Stimulated activated CD4-positive, alpha-beta T cell treated with anti-CD3 and anti-CD28 coated beads, Interleukin-1b, Interleukin-23, amount 100 ng/mL, for 1 hour (primary cell): ENCODE data around the gene PSAT1.

Source experiments
- DNase-seq, 2 donors: peaks; one replicate each; pipeline ENCODE4 v3.0.0-alpha.2; 2020; ENCODE audit warnings: low read depth in 2 of 2

PSAT1 gene

DNA sequence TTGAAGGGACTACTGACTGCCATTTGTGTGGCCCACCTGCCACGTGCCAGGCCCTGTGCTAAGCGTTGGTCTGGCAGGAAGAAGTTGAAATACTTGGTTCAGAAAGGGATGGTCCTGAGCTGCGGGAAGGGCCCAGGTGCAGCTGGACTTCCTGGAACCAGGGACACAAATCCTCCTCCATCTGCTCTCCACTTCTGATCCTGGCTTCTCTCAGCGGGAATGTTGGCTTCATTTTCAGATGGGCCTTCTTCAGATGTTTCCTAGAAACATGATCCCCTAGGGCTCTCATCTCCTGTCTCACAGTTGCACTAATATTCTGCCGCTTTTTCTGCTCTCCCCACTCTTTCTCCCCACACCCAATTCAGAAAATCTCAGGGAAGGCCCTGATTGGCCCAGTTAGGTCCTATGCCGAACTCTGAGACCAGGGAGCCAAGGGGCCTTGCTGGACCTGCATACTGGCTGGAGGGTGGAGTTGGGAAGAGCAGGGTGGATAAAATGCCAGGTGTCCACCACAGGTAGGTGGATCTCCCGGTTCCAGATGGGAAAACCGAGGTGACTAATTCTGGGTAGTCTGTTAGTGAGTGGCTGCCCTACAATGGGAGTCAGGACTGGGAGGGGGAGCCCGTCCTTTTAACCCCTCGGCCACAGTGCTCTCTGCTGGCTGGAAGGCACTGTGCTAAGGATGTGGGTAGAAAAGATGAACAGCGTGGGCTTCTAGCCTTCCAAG is 19.4 kb downstream of the PSAT1 start:
- no peak for DNase-seq

GRCh38 chr9:78319197-78320029 is 22.5 kb downstream of the PSAT1 start:
- DNase-seq: no peak

- DNase-seq: no peak
Measured at GRCh38 chr9:78320030-78320693, 23.2 kb downstream of the PSAT1 start.

GRCh38 chr9:78320875-78321496 is 24.1 kb downstream of the PSAT1 start:
- no peak for DNase-seq

- no peak for DNase-seq
Measured at GRCh38 chr9:78321505-78321904, 24.6 kb downstream of the PSAT1 start.

DNA sequence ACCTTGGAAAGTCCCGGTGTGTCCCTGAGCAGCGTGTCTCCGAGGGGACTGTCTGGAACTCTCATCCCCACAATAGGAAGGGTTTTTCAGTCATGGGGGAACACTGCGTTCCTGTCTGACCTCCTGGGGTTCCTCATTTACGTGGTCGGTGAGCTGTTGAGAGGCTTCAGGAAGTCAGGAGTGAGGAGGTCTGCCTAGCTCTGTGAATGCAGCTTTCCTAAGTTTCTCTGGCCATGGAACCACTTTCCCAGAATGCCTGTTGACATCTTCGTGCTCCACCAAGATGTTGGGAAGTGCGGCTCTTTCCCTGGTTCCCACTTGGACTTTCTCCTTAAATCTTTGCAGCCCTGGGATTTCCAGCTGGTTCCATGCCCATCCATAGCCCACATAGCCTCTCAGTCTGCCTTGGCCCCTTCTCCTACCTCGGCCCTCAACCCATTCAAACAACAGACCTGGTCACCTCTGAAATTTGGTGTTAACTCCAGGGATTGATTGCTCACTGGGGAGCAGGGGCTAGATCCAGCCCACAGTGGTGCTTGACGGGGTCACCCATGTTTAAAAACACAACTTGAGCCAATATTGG is 27.2 kb downstream of the PSAT1 start:
- no peak for DNase-seq

GRCh38 chr9:78324682-78325081 is 27.8 kb downstream of the PSAT1 start:
- DNase-seq: no peak

DNA sequence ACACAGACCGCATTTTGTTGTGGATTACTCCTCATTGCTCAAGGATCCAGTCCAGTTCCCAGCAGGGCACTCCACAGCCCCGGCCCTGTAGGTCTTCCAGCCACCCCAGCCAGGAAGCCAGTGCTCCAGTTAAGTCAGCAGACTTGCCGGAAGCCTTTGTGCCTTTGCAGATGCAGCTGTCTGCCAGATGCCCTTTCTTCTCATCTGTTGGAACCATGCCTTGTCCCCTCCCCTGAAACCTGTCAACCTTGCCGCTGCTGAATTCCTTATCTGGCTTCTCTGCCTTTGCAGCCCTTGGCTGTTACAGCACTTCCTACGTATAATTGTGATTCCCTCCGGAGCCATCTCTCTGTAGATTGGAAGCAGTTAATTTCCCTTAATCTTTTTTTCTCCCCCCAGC is 28.4 kb downstream of the PSAT1 start:
- no peak for DNase-seq

DNA sequence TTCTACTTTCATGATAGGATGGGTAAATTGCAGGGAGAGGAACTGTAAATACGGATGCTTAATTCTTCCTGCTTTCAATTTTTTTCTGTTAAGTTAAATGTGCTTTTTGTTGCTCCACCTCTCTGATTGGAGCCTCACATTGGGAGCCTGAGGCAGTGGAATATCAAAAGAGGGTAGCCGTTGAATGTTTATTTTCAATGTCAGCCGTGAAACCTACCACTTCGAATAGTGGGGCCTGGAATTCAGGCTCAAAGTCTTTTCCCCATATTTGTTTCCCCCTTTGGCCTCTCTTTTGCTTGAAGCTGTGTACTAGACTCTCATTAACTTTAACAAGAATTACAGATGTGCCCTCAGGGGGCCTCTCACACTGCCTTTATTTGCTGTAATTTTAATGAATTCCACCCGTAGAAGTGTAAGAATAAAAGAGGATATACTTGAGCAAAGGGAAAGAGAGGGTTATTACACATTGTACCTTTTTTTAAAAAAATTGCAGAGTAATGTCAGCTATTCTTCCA is 29.0 kb downstream of the PSAT1 start:
- no peak for DNase-seq

DNA sequence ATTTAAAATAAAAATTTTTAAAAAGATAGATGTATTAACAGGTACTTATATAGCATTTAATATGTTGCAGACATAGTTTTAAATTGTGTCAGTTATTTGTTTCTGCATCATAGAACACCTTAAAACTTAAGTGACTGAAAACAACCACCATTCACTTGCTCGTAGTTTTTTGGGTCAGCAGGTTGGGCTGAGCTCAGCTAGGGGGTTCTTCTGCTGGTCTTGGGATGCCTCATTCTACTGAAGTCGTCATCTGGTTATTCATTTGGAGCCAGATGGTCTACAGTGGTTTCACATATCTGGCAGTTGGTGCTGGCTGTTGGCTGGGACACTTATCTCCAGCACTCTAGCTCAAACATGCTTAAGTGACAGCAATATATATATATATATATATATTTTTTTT is 29.6 kb downstream of the PSAT1 start:
- DNase-seq: no peak

GRCh38 chr9:78332381-78332780 is 35.5 kb downstream of the PSAT1 start:
- DNase-seq: no peak

DNA sequence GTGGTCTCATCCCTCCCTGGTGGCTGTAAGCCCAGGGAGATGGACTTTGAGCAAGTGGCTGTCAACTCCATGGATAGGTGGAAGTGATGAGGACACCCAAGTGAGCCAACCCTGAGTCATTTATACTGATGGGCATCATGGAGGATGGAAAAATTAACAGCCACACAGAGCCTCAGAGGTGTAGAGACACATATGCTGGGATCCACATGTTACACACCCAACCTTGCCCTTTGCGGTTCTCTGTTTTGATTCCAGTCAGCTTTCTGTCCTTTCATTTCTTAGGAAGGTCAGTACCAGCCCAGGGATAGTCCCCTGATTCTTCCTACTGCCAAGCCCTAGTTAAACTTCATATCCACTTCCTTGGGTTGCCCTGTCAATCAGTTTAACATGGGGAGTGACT is 51.9 kb downstream of the PSAT1 start:
- DNase-seq: no peak

GRCh38 chr9:78351816-78352215 is 54.9 kb downstream of the PSAT1 start:
- no peak for DNase-seq

- no peak for DNase-seq
Measured at GRCh38 chr9:78354324-78354973, 57.5 kb downstream of the PSAT1 start.

DNA sequence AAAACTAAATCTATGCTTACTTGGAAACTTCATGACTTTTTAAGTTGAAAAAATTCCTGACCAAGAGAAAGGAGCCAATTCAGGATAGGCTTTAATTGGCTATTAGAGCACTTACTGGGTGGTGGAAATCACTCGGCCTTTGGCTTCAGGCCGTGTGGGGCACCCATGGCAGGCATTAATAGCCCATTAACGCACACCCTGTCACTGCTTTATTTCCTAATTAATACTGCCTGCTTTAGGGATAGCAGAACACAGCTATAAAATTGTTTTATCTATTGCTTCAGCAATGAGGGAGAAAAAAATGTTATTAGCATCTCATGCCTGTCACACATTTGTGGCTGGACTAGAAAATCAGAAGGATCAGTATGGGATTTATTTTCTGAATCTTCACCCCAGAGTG is 58.1 kb downstream of the PSAT1 start:
- no peak for DNase-seq

DNA sequence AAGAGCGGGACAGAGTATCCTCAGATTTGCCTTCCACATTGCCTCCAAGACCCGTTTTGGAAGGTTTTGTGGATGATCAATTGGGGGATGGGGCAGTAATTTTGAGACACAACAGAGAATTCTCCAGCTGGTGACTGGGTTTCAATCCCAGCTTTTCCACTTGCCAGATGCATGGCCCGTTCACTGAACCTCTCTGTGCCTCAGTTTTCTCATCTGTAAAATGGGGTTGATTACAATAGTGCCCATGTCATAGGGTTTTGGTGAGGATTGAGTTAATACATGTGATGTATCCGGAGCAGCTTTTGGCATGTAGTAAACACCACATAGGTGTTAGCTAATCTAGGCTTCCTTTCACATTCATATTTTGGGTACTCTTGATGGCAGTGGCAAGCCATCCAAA is 59.7 kb downstream of the PSAT1 start:
- no peak for DNase-seq

DNA sequence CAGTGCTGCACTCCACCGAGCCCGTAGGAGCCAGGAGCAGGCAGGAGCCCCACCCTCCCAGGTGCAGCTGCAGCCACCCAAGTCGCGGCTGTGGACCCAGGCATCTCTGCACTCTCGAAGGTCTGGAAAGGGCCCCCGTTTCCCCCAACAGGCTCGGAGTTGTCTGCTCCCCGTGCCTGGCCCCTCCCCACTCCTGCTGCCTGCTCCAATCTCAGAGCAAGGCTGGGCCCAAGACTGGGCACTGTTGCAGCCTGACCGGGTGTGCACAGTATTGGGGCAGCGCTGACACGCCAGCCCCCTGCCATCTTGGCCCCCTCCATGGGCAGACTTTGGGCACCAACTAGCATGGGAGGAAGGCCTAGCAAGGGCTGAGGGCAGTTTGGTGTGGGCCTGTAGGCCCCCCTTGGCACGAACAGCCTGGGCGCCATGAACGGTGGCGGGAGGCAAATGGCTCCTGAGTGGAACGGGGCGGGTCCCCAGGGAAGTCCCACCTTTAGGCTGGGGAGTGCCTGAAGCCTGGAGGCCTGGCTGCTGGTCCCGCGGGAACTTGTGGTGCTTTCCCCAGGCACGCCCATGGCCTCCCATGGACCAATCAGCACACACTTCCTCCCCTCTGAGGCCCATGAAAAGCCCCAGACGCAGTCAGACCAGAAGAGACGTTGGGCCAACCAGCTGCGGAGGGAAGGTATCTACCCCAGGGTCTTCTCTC is 60.4 kb downstream of the PSAT1 start:
- no peak for DNase-seq

DNA sequence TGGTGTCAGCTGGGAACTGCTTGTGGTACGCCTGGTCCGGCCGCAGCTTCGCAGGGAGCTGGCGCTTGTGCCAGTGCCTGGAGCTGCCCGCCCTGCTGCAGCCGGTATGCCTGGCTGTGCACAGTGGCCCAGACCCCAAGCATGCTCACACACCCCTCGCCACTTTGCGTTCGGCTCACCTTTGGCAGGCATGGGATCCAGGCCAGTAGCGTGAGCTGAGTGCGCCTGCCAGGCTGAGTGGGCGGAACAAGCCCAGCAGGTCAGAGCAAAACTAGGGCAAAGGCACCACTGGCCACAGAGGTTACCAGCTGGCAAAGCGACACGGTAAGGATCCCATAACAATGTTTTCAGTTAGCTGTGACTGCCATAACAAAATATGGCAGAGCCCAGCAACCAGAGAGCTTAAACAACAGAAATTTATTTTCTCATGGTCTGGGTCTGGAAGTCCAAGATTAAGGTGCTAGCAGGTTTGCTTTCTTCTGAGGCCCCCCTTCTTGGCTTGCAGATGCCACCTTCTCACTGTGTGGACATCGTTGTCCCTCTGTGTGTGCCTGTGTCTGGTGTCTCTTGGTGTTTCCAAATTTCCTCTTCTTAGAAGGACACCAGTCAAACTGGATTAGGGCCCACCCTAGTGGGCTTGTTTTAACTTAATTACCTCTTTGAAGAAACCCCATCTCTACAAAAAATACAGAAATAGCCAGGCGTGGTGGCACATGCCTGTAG is 61.6 kb downstream of the PSAT1 start:
- DNase-seq: no peak

DNA sequence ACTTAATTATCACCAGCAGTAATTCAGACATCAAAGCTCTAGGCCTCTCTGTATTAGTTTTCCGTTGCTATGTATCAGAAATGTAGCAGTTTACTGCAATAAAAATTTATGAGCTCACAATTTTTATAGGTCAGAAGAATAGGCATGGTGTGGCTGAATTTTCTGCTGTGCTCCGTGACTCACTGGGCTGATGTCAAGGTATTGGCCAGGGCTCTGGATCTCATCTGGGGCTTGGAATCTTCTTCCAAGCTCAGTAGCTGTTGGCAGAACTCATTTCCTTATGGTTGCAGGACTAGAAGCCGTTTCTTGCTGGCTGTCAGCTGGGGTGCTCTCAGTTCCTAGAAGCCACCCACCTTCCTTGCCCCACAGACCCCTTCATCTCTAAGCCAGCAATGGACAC is 66.3 kb downstream of the PSAT1 start:
- no peak for DNase-seq
